KOPT-K1 (cell line): ENCODE results near the gene RECK.

Experiments
- H3K27ac ChIP-seq: fragments of 200-600 bp; sonication (generic); 2 replicates; pipeline ENCODE4 v1.5.1; 2016; ENCODE audit warnings: antibody characterized with exemption, mild to moderate bottlenecking, low read depth, low read length; ENCODE audit not compliant: poor library complexity, severe bottlenecking
- H3K36me3 ChIP-seq: fragments of 200-600 bp; sonication (generic); 2 replicates; pipeline ENCODE4 v1.5.1; 2017; ENCODE audit warnings: antibody characterized with exemption, mild to moderate bottlenecking, low read length, moderate library complexity; ENCODE audit not compliant: insufficient read depth
- H3K9me3 ChIP-seq: fragments of 200-600 bp; sonication (generic); 2 replicates; pipeline ENCODE4 v1.5.1; 2017; ENCODE audit warnings: antibody characterized with exemption, low read length, mild to moderate bottlenecking; ENCODE audit not compliant: insufficient read depth, poor library complexity, severe bottlenecking

RECK gene

GRCh38 chr9:36109071-36109470 lies 72.4 kb downstream of the RECK start:
- Histone ChIP-seq H3K36me3 (no peaks in the 10 kb centered on the region; the same call in 1 of the 2 replicates), H3K27ac (no peak overlapping the region), H3K9me3 (no peaks in the 10 kb centered on the region)

DNA sequence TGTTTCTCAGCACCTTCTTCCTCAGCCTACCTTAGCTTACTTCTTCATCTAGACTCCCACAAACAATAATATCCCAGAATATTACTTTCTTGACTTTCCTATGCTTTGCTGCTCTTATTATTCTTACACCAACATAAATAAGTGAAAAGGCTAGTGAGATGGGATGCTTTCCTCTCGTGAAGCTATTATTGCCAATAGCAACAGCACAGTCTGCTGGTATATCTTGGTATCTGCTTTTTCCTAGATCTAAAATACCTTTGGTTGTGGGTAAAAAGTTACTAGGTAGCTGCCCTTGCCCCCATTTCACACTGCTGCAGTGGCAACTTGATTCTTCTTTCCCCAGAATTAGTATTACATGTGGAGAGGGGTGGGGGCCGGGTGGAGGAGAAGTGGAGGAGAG lies 73.7 kb downstream of the RECK start:
- Histone ChIP-seq H3K36me3 (no peaks in the 10 kb centered on the region; the same call in 1 of the 2 replicates), H3K27ac (no peak overlapping the region), H3K9me3 (no peaks in the 10 kb centered on the region)

- H3K9me3 ChIP-seq = no peaks in the 10 kb centered on the region
- H3K27ac ChIP-seq = no peak overlapping the region
- H3K36me3 ChIP-seq = no peaks in the 10 kb centered on the region; the same call in 1 of the 2 replicates
Measured at GRCh38 chr9:36112516-36112915, 75.8 kb downstream of the RECK start.

GRCh38 chr9:36113999-36114398 lies 77.3 kb downstream of the RECK start:
- Histone ChIP-seq H3K9me3 (no peaks in the 10 kb centered on the region), H3K27ac (no peak overlapping the region), H3K36me3 (peaks cover 6% of the 10 kb centered on the region; the same call in 1 of the 2 replicates)

DNA sequence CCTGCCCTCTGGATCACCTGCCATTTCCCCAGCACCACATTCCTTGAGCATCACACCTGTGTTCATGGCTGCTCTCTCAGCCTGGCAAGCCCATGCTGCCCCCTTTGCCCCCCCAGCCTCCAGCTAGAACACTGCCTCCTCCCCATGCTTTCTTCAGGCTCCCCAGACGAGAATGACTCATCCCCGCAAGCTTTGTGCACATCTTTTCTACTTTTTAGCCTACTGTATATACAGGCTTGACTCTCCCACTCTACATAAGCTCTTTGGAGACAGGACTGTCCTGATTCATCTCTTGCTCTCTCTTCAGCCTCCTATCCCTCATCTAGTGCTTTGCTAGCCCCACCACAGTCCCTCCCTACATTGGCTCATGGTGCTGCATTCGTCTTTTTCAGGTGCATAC lies 79.9 kb downstream of the RECK start:
- H3K36me3 ChIP-seq = peaks cover 8% of the 10 kb centered on the region; the same call in 1 of the 2 replicates

GRCh38 chr9:36118201-36118600 lies 81.5 kb downstream of the RECK start:
- Histone ChIP-seq H3K9me3 (no peaks in the 10 kb centered on the region), H3K36me3 (peaks cover 21% of the 10 kb centered on the region; the same call in 1 of the 2 replicates), H3K27ac (no peak overlapping the region)

More for the DNA sequence above, 79.9 kb downstream of the RECK start:
- no peak overlapping the region for H3K27ac ChIP-seq
- no peaks in the 10 kb centered on the region for H3K9me3 ChIP-seq

DNA sequence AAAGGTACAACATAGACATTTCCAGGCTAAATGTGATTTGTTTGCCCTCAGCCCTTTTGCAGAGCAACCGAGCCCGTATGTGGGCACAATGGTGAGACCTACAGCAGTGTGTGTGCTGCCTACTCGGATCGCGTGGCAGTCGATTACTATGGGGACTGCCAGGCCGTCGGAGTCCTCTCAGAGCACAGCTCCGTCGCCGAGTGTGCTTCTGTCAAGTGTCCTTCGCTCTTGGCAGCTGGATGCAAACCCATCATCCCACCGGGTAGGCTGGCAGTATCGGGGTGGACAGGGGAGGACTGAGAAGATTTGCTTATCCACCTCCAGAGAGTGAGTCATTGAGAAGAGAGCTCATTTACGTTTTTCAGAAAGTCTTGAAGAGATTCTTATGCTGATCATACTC lies 82.0 kb downstream of the RECK start:
- H3K9me3 ChIP-seq = no peaks in the 10 kb centered on the region
- H3K36me3 ChIP-seq = peaks cover 22% of the 10 kb centered on the region; the same call in 1 of the 2 replicates
- H3K27ac ChIP-seq = no peak overlapping the region

- Histone ChIP-seq H3K27ac (no peak overlapping the region), H3K36me3 (peaks cover 22% of the 10 kb centered on the region; the same call in 1 of the 2 replicates), H3K9me3 (no peaks in the 10 kb centered on the region)
Measured at GRCh38 chr9:36119476-36119875, 82.8 kb downstream of the RECK start.

GRCh38 chr9:36120705-36121104 lies 84.0 kb downstream of the RECK start:
- no peak overlapping the region for H3K27ac ChIP-seq
- no peaks in the 10 kb centered on the region for H3K9me3 ChIP-seq
- peaks cover 22% of the 10 kb centered on the region; the same call in 1 of the 2 replicates for H3K36me3 ChIP-seq

DNA sequence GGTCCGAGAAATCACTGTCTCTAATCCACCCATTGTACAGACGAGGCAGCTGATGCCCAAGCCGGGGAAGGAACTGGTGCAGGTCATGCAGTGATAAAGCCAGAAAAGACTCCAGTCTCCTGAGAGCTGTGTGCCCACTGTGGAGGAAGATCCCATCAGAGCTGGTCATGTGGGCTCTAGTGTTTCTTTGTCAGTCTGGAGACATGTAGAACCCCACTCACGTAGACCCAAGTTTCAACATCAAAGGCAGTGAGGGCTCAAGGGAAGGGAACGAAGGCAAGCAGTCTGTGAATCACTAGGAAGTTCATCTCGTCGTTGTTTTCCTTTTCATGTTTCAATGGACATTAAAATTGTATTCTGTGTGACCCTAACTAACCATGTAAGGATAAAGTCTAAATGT lies 85.3 kb downstream of the RECK start:
- Histone ChIP-seq H3K36me3 (peaks cover 22% of the 10 kb centered on the region; the same call in 1 of the 2 replicates), H3K9me3 (no peaks in the 10 kb centered on the region), H3K27ac (no peak overlapping the region)

DNA sequence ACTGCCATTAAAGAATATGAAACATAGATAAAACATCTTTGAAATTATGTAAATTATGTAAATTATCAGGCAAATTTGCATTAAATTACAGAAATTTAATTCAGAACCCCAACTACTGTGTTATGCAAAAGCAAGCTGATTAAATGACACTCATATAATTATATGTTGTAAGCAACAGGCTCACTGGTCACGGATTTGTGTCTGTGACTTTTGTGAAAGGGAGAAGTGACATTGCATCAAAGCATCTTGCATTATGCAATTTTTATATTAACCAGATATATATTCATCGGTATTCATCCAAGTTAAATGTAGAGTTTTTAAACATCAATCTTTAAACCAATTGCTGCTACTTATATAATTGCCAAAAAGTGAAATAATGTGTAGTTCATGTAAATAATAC lies 86.8 kb downstream of the RECK start:
- H3K9me3 ChIP-seq = no peaks in the 10 kb centered on the region
- no peak overlapping the region for H3K27ac ChIP-seq
- H3K36me3 ChIP-seq = peaks cover 20% of the 10 kb centered on the region; the same call in 1 of the 2 replicates

DNA sequence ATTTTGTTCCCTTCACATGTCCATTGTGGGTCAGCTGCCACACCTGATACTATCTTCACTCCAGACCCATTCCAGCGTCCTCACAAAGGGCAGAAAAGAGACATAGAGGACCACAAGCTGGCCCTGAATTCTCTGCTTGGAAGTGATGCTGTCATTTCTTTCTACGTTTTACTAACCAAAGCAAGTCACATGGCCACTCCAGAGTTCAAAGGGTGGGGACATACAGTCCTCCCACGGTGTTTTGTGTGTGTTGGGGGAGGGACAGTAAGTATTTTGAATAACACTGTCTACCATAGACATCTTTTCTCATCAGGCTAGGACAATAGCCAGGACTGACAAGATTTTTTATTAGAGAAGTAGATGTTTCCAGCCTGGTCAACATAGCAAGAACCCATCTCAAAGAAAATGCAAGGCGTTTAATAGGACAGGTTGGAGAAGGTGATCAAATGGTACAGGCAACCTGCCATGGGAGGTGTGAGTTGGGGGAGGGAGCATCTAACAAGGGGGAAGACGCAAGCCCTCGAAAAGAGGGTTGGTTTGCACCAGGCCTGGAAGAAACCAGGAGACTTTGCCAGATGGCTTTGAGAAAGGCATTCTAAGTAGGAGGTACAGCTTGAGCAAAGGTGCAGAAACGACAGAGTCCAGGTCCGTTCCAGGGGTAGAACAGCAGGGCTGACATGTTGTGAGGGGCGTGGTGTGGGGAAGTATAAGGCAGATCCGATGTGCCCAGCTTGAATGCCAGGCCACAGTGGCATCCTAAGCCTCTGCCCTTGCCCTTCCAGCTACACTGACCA lies 88.5 kb downstream of the RECK start:
- Histone ChIP-seq H3K36me3 (peaks cover 16% of the 10 kb centered on the region; the same call in 1 of the 2 replicates), H3K9me3 (no peaks in the 10 kb centered on the region), H3K27ac (no peak overlapping the region)

GRCh38 chr9:36126016-36126730 lies 89.5 kb downstream of the RECK start:
- no peaks in the 10 kb centered on the region for H3K9me3 ChIP-seq
- no peak overlapping the region for H3K27ac ChIP-seq
- peaks cover 16% of the 10 kb centered on the region; the same call in 1 of the 2 replicates for H3K36me3 ChIP-seq

- no peak overlapping the region for H3K27ac ChIP-seq
- H3K36me3 ChIP-seq = 0 out of 2 replicates have a peak, but pooled peaks cover 6% of the 10 kb centered on the region
- no peaks in the 10 kb centered on the region for H3K9me3 ChIP-seq
Measured at GRCh38 chr9:36127652-36128244, 91.0 kb downstream of the RECK start.

DNA sequence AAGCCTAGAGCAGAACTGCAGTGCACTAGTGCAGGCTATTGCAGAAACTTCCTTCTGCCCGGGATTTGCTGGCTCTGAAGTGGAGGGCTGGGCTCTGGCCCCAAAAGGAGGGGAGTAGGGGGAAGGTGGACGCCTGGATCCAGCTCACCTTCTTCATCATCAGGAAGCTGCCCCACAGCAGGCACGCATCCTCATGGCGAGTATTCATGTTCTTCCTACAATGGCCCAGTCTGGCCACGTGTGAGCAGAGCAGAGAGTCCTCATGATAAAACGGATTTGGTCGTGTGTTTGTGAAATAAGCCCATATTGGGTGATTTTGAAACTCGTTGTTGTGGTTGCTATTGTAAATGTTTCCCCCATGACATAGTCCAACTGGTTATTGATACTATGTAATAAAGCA lies 91.6 kb downstream of the RECK start:
- Histone ChIP-seq H3K9me3 (no peaks in the 10 kb centered on the region), H3K27ac (no peak overlapping the region), H3K36me3 (no peaks in the 10 kb centered on the region)
